Upper lobe of left lung (tissue), 4 donors: ENCODE results near the gene AMOTL2.

Experiments used
- EP300 ChIP-seq, 4 donors: sonication (generic); formaldehyde crosslinking; IDR thresholded peaks; one replicate each; pipeline ENCODE4 v1.5.1; 2017; ENCODE audit warnings: antibody characterized with exemption in 4 of 4, control low read depth in 2 of 4
- POLR2A ChIP-seq, 4 donors: fragments of 450-650 bp; IDR thresholded peaks; one replicate each; pipeline ENCODE4 v1.5.1; 2016 to 2017; ENCODE audit warnings: antibody characterized with exemption in 4 of 4, mild to moderate bottlenecking in 2 of 4
- POLR2AphosphoS5 ChIP-seq, 2 donors: sonication (generic); formaldehyde crosslinking; IDR thresholded peaks; one replicate each; pipeline ENCODE4 v1.5.1; 2017; ENCODE audit warnings: antibody characterized with exemption in 2 of 2
- TF ChIP-seq, protein P1 (sequence below), 6 experiments: fragments of 450-650 bp in 4 of 6; fragments of 200-600 bp in 2 of 6; sonication (generic) in 2 of 6; IDR thresholded peaks; one replicate each; pipeline ENCODE4 v1.5.1; 2016 to 2019; ENCODE audit warnings: antibody characterized with exemption in 6 of 6

DNA sequence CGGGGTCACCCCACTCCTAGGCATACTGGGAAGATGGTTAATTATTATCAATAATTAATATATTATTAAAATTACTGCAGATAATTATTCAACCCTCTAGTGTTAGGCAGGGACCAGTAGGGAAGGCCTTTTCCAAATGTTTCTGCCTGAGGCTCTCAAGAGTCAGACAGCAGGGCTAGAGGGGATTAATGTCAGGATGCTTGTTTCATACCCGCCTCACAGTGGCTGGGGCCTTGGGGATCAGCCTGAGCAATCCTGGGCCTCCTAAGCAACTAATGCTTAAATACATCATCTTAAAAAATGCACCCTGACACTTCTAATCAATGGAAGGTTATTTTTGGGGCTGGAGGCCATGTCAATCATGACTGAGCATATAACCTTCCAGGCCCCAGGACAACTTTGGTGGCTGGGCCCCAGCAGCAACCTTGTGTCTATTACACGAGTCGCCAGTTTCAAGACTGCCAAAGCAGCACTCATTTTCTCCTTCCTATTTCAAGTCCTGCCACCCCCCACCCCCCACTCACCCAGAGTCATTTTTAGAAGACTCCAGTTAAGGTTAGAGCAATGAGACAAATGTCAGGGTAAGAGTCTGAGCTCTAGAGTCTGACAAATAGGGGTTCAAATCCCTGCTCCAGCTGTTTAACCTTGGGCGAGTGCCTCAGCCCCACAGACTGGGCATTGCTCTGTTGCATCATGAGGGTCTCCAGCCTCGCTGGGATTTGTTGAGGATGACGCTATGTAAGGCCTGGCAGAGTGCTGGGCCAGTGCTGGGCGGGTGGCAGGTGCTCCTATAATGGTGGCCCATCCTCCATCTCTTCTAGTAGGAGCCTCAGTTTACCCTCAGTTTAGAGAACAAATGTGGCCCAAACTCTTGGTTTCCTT lies 6.1 kb downstream of the AMOTL2 start:
- TF ChIP-seq, protein P1, sequence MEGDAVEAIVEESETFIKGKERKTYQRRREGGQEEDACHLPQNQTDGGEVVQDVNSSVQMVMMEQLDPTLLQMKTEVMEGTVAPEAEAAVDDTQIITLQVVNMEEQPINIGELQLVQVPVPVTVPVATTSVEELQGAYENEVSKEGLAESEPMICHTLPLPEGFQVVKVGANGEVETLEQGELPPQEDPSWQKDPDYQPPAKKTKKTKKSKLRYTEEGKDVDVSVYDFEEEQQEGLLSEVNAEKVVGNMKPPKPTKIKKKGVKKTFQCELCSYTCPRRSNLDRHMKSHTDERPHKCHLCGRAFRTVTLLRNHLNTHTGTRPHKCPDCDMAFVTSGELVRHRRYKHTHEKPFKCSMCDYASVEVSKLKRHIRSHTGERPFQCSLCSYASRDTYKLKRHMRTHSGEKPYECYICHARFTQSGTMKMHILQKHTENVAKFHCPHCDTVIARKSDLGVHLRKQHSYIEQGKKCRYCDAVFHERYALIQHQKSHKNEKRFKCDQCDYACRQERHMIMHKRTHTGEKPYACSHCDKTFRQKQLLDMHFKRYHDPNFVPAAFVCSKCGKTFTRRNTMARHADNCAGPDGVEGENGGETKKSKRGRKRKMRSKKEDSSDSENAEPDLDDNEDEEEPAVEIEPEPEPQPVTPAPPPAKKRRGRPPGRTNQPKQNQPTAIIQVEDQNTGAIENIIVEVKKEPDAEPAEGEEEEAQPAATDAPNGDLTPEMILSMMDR (IDR thresholded peaks at IDR 0.05), result no peak
- TF ChIP-seq POLR2A (IDR thresholded peaks at IDR 0.05) (no peak), POLR2AphosphoS5 (IDR thresholded peaks at IDR 0.05) (no peak), EP300 (IDR thresholded peaks at IDR 0.05) (no peak)
